CD4-positive, alpha-beta memory T cell (primary cell): Measurements from ENCODE around the gene PGC. TPM values are rescaled to one million over a fixed set of nuclear protein-coding genes. Genes with fewer than 3 reads are reported as not detected.

Source experiments
- CTCF ChIA-PET: fragments of 350-600 bp; sonication (Branson Sonifier 250); formaldehyde crosslinking; loops from one replicate; lab custom pipeline; 2021; ENCODE audit warnings: inconsistent platforms; ENCODE audit not compliant: partially characterized antibody; lab: Charles Lee
- POLR2A ChIA-PET: fragments of 350-600 bp; sonication (Branson Sonifier 250); formaldehyde crosslinking; loops from one replicate; lab custom pipeline; 2021; ENCODE audit not compliant: partially characterized antibody; lab: Charles Lee
- DNase-seq, 5 donors: peaks; one replicate each; pipeline versions ENCODE4 v3.0.0 to v3.0.0-alpha.2; 2020 to 2022; ENCODE audit warnings: mixed read lengths in 1 of 5
- H3K27ac ChIP-seq: one replicate; pipeline ENCODE4 v1.7.0; 2013; ENCODE audit warnings: low read depth, low read length
- H3K27me3 ChIP-seq: 2 replicates; pipeline ENCODE4 v1.7.0; 2013; ENCODE audit warnings: mild to moderate bottlenecking, low read length, moderate library complexity; ENCODE audit not compliant: insufficient read depth
- H3K36me3 ChIP-seq: 2 replicates; pipeline ENCODE4 v1.7.0; 2013; ENCODE audit warnings: mild to moderate bottlenecking, low read length, moderate library complexity; ENCODE audit not compliant: insufficient read depth
- H3K4me1 ChIP-seq: 2 replicates; pipeline ENCODE4 v1.7.0; 2013; ENCODE audit warnings: mild to moderate bottlenecking, low read length, moderate library complexity; ENCODE audit not compliant: insufficient read depth
- H3K4me3 ChIP-seq, 2 donors: one replicate each; pipeline ENCODE4 v1.7.0; 2013; ENCODE audit warnings: low read length in 2 of 2, mild to moderate bottlenecking in 1 of 2
- H3K9me3 ChIP-seq, 2 donors: one replicate each; pipeline ENCODE4 v1.7.0; 2013; ENCODE audit warnings: low read length in 2 of 2, control low read depth in 1 of 2; ENCODE audit not compliant: control insufficient read depth in 1 of 2
- H3K27ac Mint-ChIP-seq, 7 donors: one replicate each; pipeline ENCODE4 v1.8.0; 2020 to 2021; ENCODE audit warnings: mixed read lengths in 7 of 7, mild to moderate bottlenecking in 6 of 7, inconsistent platforms in 3 of 7, moderate library complexity in 3 of 7
- H3K27me3 Mint-ChIP-seq, 2 donors: one replicate each; pipeline ENCODE4 v1.8.0; 2020 to 2021; ENCODE audit warnings: mixed read lengths in 2 of 2
- H3K36me3 Mint-ChIP-seq, 2 donors: one replicate each; pipeline ENCODE4 v1.8.0; 2020 to 2021; ENCODE audit warnings: mixed read lengths in 2 of 2, inconsistent platforms in 1 of 2, mild to moderate bottlenecking in 1 of 2
- H3K4me1 Mint-ChIP-seq, 4 donors: one replicate each; pipeline ENCODE4 v1.8.0; 2020 to 2021; ENCODE audit warnings: mixed read lengths in 4 of 4, mild to moderate bottlenecking in 1 of 4
- H3K4me3 Mint-ChIP-seq, 8 donors: one replicate each; pipeline ENCODE4 v1.8.0; 2020 to 2021; ENCODE audit warnings: mixed read lengths in 8 of 8, mild to moderate bottlenecking in 7 of 8, moderate library complexity in 6 of 8, inconsistent platforms in 3 of 8
- H3K9me3 Mint-ChIP-seq, 8 donors: one replicate each; pipeline ENCODE4 v1.8.0; 2020 to 2021; ENCODE audit warnings: mixed read lengths in 8 of 8, mild to moderate bottlenecking in 5 of 8, inconsistent platforms in 3 of 8, moderate library complexity in 1 of 8
- intact Hi-C: fragments of 100-400 bp; cut with micrococcal nuclease; formaldehyde crosslinking; loops from one replicate; pipeline ENCODE4 v1.15.1; 2023
- polyA plus RNA-seq, 2 donors: library from polyadenylated mRNA; unstranded; fragments of 300-500 nt; fragmentation: Illumina TruSeq; gene quantifications; one replicate each; pipeline ENCODE4 v1.2.3, GENCODE V29; 2021
- total RNA-seq, 2 experiments: library from RNA; stranded (reverse); gene quantifications; one replicate each; pipeline ENCODE4 v1.2.3, GENCODE V29; 2021

The PGC gene
- total and polyA plus RNA-seq, 4 experiments from 2014 or later = not detected

GRCh38 chr6:41687501-41688175, 59.6 kb downstream of the PGC start:
- no peaks in the 10 kb centered on the region for H3K9me3 Mint-ChIP-seq
- Histone ChIP-seq H3K4me1 (no peaks in the 10 kb centered on the region), H3K9me3 (no peaks in the 10 kb centered on the region), H3K27me3 (no peaks in the 10 kb centered on the region), H3K27ac (no peak overlapping the region), H3K4me3 (no peak overlapping the region), H3K36me3 (no peaks in the 10 kb centered on the region)
- no peak overlapping the region for H3K4me3 Mint-ChIP-seq
- intact Hi-C loops = no loop called here
- POLR2A ChIA-PET = interaction anchor here (0.8 kb wide), 1 partner anchor 46 kb away, joined by 3 read pairs; no protein-coding TSS in a partner anchor
- H3K27ac Mint-ChIP-seq = peak overlapping the region in 4 of 7 donors; percentile 9 to 62 (median 30)
- no peak for DNase-seq
- no peaks in the 10 kb centered on the region for H3K27me3 Mint-ChIP-seq
- peaks cover 3 to 16% (median 6%) of the 10 kb centered on the region in 4 donors for H3K4me1 Mint-ChIP-seq
- H3K36me3 Mint-ChIP-seq = peaks cover 12 to 32% of the 10 kb centered on the region in 2 donors
- CTCF ChIA-PET = interaction anchor here (0.7 to 1.0 kb wide), 2 partner anchors 85 kb away, joined by 3 read pairs; no protein-coding TSS in a partner anchor

Other genes starting within 250 kb of the PGC start
- 1 to 10 TPM; 7.4 to 7.8 TPM for gene FOXP4, start 201.0 kb downstream of the PGC start, total RNA-seq
- gene FOXP4, start 201.0 kb downstream of the PGC start, polyA plus RNA-seq = 1 to 10 TPM in 1 of 2 donors, under 1 TPM in 1; 0.08 to 1.6 TPM
- not detected for gene MDFI, start 108.9 kb downstream of the PGC start, total RNA-seq
- not detected for gene MDFI, start 108.9 kb downstream of the PGC start, polyA plus RNA-seq
- 10 to 100 TPM; 12.2 to 15.7 TPM for gene TFEB, start 11.8 kb downstream of the PGC start, total RNA-seq
- 10 to 100 TPM in 1 of 2 donors, 1 to 10 TPM in 1; 8.2 to 17.6 TPM for gene TFEB, start 11.8 kb downstream of the PGC start, polyA plus RNA-seq
- gene FRS3, start 32.5 kb upstream of the PGC start, total RNA-seq = 1 to 10 TPM; 8.9 to 10.0 TPM
- 1 to 10 TPM; 2.2 to 2.8 TPM for gene FRS3, start 32.5 kb upstream of the PGC start, polyA plus RNA-seq
- gene PRICKLE4, start 33.4 kb upstream of the PGC start, total RNA-seq = not detected
- not detected for gene PRICKLE4, start 33.4 kb upstream of the PGC start, polyA plus RNA-seq
- gene TOMM6, start 40.3 kb upstream of the PGC start, total RNA-seq = 100 to 1,000 TPM; 118 to 126 TPM
- 100 to 1,000 TPM; 301 to 353 TPM for gene TOMM6, start 40.3 kb upstream of the PGC start, polyA plus RNA-seq
- 1 to 10 TPM; 1.8 to 2.4 TPM for gene USP49, start 148.0 kb upstream of the PGC start, total RNA-seq
- under 1 TPM; 0.18 to 0.37 TPM for gene USP49, start 148.0 kb upstream of the PGC start, polyA plus RNA-seq
- 10 to 100 TPM; 10.0 to 11.5 TPM for gene MED20, start 173.7 kb upstream of the PGC start, total RNA-seq
- gene MED20, start 173.7 kb upstream of the PGC start, polyA plus RNA-seq = 1 to 10 TPM; 3.5 to 6.3 TPM
- 1 to 10 TPM; 7.1 to 9.2 TPM for gene BYSL, start 174.1 kb upstream of the PGC start, total RNA-seq
- 1 to 10 TPM; 3.1 to 5.2 TPM for gene BYSL, start 174.1 kb upstream of the PGC start, polyA plus RNA-seq
- gene CCND3, start 194.4 kb upstream of the PGC start, total RNA-seq = 100 to 1,000 TPM; 223 to 242 TPM
- gene CCND3, start 194.4 kb upstream of the PGC start, polyA plus RNA-seq = 100 to 1,000 TPM; 532 to 555 TPM